GM19395 (cell line): ENCODE measurements around the gene ITSN1.

ENCODE experiments used
- ATAC-seq: cut with Tn5 transposase; IDR thresholded peaks from one replicate; pipeline ENCODE4 v1.9.1; 2021; ENCODE audit warnings: mild to moderate bottlenecking, moderate library complexity; ENCODE audit not compliant: unreplicated experiment

The ITSN1 gene

DNA sequence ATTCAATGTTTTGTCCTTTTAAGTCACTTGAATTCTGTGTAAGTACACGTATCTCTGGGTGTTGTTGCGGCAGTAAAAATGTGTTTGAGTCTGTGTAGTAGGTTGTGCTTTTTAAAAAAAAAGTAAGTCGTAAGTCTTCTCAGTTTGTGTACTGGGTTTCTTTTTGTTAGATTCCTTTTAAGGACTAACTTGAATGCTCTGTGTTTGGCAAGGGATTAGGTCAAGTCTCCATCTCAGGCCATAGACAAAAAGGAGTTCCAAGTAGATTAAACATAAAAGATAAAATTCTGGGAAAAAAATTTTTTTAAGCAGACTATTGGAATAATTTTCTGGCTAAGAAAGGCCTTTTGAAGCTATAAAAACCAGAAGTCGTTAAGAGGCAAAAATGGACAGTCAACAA lies 160.2 kb downstream of the ITSN1 start:
- ATAC-seq: no peak

GRCh38 chr21:33808715-33809367 lies 166.5 kb downstream of the ITSN1 start:
- no peak for ATAC-seq

GRCh38 chr21:33810766-33811165 lies 168.5 kb downstream of the ITSN1 start:
- no peak for ATAC-seq

- no peak for ATAC-seq
Measured at GRCh38 chr21:33811167-33812010, 169.1 kb downstream of the ITSN1 start.

DNA sequence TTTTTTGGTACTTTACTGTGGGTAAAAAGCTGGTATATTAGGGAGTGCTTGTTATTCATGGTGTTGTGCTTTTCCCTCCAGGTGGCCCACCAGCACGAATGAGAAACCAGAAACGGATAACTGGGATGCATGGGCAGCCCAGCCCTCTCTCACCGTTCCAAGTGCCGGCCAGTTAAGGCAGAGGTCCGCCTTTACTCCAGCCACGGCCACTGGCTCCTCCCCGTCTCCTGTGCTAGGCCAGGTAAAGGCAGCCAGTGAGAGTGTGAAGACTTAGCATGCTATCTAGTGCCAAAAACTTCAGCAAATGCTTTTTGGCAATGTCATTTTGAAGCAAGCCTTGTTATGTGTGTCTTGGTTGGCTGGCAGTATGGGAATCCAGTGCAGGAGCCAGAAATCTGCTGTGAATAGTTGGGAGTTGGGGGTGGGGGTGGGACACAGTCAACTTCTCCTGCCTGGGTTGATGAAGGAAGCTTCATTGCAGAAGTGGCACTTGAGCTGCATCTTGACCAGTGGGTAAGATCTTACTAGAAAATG lies 171.6 kb downstream of the ITSN1 start:
- no peak for ATAC-seq

- no peak for ATAC-seq
Measured at GRCh38 chr21:33815143-33815707, 172.9 kb downstream of the ITSN1 start.

DNA sequence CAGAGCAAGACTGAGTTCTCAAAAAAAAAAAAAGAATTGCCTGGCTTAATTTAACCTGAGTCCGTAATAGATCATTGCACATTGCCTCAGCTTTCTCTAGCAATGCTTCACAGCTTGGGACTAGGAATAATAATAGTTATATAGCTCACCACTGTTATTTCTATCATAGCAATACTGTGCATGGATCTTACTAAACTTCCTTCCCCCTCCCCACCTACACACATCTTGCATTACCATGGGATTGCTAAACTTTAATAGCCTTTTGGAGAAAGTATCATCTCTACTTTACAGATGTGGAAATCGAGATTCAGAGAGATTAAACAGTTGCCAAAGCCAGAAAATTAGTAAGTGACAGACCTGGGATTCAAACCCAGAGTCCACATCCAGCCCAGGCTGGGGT lies 173.9 kb downstream of the ITSN1 start:
- no peak for ATAC-seq

GRCh38 chr21:33817138-33817537 lies 174.8 kb downstream of the ITSN1 start:
- no peak for ATAC-seq

GRCh38 chr21:33817663-33818451 lies 175.6 kb downstream of the ITSN1 start:
- no peak for ATAC-seq

DNA sequence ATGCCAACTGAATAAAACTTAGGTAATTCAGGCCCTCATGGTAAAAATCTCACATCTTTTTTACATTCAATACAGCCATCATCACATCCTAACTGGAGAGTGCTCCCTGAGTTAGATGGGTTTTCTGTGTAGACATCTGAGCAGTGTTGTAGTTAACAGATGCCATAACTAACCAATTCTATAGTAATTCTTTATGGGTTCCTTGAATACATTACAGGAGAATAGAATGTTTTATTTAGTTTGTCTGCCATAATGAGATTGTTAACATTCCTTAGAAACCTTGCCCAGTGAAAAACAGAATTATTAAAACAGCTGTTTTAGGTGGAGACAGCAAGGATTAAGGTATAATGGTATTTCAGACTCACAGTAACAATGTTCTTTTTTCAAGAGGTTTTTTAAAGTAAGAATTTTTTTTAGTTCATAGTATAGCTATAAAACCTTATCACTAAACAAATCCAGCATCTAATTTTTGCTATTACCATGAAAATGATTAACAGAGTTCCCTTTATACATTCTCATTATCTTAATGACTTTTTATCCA lies 178.0 kb downstream of the ITSN1 start:
- ATAC-seq: no peak

GRCh38 chr21:33820798-33821197 lies 178.5 kb downstream of the ITSN1 start:
- no peak for ATAC-seq

DNA sequence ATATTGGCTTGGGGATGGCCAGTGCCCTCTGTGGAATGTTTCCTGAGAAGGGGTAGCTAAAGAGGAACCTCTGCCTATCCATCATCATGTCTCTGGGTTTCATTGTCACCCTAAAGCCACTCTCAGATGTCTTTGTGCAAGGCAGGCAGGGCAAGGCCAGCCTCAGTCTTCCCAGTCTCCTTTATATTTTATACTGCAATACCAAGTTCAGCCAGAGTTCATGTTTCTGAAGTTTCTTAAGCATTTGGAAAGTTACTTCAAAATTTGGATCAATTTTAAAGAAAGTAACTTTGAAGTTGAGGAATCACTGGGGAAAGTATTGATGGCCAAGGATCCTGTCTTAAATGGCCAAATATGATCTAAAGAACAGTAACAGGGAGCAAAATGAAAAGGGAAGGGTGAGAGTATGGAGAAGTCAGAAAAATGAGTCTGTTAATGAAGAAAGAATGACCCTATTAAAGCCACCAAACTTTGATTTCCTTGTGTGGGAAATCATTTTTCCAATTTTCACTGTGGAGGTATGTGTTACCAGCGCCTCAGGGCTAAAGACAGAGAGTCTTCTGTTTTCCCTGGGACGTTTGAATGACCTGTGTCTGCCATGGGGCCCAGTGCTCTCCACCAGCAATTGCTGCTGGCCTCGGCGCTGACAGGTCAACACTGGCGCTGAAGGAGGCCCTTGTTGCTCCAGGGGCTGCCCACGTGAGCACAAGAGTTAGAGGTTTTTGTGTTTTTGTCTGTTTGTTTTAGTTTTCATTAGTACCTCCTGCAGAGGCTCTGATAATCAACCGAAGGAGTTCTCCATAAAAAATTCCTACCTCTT lies 179.4 kb downstream of the ITSN1 start:
- ATAC-seq: no peak

DNA sequence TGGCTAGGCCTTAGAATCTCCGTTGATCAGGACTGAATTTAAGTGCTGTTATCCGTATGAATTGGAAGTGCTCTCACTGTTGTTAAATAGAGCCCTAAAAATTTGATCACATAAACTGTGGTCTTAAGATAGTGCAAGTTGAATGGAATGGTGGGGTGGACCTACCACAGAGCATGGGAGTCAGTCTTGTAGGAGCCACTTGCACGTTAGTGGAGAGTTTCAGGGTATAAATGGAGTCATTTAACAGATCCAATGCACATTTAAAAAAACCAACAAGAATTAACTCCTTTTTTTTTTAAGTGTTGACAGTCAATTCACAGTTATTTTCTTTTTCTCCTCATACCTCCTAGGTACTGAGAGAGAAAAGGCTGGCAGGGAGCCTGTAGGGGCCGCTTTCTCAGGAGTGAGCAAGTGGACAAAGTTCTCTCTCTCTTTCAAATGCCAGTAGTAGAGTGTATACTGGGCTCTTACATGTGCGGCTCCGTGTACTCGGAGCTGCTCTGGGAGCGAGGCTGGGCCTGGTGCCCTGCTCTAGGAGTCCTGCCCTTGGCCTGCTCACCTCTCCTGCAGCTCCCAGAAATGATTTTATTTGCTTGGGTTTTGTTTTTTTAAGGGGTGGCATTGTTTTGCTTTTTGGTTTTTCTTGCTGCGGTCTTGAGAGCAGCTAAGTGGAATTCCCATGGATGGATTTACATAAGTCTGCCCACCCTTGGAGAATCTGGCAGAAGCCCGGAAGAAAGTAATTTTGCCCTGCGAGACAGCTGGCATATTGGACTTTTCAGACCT lies 182.0 kb downstream of the ITSN1 start:
- ATAC-seq: no peak

DNA sequence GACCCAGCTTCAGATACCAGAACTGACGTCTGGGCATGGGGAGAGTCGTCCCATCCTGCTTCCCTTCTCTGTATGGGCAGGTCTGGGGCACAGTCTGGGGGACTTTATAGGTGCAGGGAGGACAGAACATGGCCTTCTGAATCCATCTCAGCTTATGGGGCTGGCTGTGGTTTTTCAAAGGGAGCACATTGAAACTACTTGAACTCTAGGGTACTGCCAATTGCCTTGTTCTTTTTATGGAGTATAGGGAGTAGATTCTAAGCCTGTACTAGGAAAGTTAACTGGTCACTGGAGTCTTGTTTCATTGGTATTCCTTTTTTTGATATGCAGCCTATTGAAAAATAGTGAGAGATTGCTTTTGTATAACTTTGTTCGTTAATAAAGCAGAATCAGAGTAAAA lies 183.1 kb downstream of the ITSN1 start:
- ATAC-seq: no peak

GRCh38 chr21:33825915-33826314 lies 183.6 kb downstream of the ITSN1 start:
- no peak for ATAC-seq

DNA sequence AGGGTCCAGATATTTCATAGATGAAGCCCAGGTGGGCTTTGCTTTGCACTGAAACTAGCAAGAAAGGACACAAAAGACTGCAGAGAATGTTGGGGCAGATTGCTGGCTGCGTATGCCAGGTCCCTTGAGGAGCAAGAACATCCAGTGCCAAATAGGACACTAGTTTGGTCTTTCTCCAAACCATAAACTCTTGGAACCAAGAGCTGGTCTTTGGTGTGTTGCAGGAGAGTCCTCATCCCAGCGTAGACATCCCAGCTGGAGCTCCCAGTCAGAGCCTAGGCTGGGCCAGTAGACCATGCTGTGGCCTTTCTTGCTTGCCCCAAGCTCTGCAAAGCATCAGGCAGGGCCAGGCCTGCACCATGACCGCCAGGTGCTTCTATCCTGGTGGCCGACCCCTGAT lies 185.8 kb downstream of the ITSN1 start:
- ATAC-seq: no peak

DNA sequence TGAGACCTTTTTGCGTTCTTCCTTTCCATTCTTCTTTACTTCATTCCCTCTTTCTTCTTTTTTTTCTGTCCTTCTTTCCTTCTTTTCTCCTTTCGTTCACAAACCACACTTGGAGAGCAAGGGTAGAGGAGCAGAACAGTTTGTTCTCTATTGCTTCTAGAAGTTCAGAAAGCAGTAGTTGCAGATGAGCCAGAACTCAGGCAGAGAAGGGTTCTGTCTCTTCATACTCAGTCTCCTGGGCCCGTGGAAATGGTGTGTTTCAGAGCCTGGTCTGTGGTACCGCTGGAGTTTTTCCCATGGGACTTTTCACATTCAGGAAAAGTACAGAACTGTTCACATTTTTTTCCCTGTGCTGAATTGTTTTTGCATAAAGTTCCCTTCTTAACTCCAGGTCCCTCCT lies 186.3 kb downstream of the ITSN1 start:
- no peak for ATAC-seq

- no peak for ATAC-seq
Measured at GRCh38 chr21:33829844-33830243, 187.5 kb downstream of the ITSN1 start.

GRCh38 chr21:33831962-33832659 lies 189.8 kb downstream of the ITSN1 start:
- ATAC-seq: no peak
